NCI-H2171 treated with DMSO at 0.1 percent for 48 hours (cell line): ENCODE data around the gene GALNT18.

ENCODE experiments used
- DNase-seq: peaks from one replicate; lab custom pipeline; 2025; lab: John Stamatoyannopoulos, UW

The GALNT18 gene

DNA sequence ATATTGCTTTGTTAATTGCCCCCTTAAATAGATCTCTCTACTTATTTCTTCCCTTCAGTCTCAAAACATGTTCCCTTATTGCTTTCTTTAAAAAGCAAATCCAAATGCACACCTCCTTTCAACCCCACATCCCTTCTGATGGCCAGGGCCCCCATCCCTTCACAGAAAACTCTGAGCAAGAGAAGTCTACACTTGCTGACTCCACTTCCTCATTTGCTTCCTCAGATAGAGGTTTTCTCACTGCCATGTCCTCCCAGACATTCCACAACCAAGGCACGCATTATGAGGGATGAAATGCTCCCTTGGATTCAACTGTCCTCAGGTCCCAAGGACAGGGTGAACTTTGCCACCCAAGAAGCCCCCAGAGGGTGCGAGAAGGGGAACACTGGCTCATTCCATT lies 311.9 kb downstream of the GALNT18 start:
- DNase-seq: no peak

- DNase-seq: no peak
Observed at GRCh38 chr11:11308249-11308648, 313.6 kb downstream of the GALNT18 start.

DNA sequence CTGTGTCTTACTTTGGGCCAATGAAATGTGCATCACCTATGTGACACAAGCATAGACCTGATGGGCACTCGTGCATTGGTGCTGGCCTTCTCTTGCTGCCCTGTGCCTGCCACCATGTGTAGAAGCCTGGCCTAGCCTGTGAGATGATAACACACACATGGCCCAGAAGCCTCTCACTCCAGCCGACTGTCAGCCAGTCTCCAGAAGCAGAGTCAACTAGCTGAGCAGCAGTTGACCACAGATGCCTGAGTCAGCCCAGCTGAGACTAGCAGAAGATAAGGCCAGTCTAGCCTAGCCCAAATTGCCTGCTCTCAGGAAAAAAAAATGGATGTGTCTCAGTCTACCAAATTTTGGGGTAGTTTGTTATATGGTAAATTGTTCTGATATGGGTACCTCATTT lies 314.9 kb downstream of the GALNT18 start:
- DNase-seq: no peak

DNA sequence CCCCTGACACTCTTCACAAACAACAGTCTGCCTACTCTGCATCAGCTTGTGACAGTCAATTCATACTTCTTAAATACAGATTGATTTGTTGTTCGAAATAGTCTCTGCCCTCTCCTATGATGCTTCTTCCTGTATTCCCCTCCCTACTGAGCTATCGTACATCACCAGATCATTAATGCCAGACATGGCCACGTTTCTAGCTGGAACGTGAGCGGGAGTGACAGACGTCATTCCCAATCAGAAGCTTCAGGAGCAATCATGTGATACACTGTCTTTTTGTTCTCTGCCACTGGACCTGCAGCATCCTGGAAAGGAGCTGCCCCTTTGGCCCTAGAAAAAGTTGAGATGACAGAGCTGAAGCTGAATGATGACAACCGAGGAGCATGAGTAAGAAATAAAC lies 317.3 kb downstream of the GALNT18 start:
- no peak for DNase-seq

- no peak for DNase-seq
Observed at GRCh38 chr11:11302565-11302964, 319.2 kb downstream of the GALNT18 start.

- no peak for DNase-seq
Observed at GRCh38 chr11:11301212-11301611, 320.6 kb downstream of the GALNT18 start.

DNA sequence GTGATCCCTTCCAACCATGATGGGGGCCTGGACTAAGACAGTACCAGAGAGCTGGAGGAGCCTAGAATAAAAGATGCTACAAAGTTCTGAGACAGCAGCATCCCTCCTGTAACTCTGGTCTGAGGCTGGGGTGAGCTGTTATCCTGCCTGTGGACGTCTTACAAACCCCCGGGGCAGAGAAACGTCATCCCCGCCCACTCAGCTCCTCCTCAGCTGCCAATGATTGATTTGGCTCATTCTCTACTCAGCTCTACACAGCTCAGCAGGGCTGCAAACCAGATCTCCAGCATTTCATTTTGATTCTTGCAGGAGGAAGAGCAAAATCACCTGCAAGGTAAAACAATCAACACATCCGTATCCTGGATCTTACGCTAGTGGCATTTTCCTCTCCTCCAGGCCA lies 324.2 kb downstream of the GALNT18 start:
- no peak for DNase-seq

GRCh38 chr11:11296434-11296833 lies 325.4 kb downstream of the GALNT18 start:
- DNase-seq: no peak

DNA sequence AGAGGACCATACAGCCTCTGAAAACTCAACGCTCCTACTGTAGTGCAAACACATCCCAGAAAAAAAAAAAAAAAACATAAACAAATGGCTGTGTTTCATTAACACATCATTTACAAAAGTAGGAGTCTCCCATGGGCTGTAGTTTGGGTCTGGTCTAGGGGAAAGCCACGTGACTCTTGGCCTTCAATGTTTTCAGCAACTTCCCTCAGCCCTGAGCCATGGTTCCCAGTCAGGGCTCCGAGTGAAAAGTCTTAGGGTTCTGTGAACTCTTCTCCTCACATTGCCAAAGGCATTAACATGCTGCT lies 327.3 kb downstream of the GALNT18 start:
- DNase-seq: no peak

GRCh38 chr11:11293798-11294550 lies 327.8 kb downstream of the GALNT18 start:
- no peak for DNase-seq

DNA sequence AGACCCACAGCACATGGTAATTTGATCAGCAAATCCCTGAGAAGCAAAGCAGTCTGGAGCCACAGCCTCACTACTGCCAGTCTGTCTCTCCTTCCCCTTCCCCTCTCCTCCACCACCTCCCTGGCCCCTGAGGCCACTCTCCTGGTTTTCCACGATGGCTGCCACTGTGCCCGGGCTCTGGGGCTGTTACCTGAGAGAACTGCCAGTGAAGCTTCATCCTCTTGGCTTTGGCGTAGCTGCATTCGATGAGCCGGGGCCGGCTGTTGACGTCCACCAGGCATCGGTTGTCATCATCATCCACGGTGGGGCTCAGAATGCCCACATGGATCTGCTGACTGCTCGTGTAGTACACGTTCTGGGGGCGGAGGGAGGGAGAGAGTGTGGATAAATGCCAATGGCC lies 329.0 kb downstream of the GALNT18 start:
- no peak for DNase-seq

- DNase-seq: no peak
Observed at GRCh38 chr11:11291041-11292015, 330.5 kb downstream of the GALNT18 start.

DNA sequence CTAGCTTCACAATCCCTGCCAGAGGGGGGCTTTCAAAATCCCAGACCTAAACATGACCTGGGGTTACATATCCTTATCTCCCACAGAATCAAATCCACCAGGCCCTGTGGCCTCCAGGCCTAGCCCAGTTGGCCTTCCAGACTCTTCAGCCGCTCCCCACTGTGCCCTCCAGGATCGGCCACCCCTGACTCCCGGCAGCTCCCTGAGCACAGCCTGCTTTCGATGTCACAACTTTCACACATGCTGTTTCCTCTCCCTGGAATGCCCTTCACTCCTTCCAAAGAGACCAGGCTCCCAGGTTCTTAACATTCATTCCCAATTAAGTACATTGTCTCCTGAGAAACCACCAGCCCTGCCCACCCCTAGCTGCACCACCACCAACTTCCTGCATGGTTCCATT lies 331.5 kb downstream of the GALNT18 start:
- DNase-seq: no peak

DNA sequence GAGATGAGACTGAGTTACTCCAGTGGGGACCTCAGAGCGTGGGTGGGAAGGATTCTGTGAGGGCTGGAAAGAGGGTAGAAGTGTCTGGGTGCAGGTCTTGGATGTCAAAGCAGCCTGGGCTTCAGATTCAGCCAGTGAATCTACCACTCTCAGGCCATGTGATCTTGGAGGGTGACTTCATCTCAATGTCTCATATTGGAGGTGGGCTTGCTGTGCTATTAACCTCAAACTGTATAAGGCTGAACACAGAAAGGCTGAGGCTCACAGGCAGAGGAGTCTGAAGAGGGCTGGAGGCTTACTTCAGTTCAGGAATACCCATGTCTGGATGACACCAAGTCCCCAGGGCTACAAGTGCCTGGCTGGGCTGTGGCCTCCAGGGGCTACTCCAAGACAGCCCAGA lies 332.1 kb downstream of the GALNT18 start:
- DNase-seq: no peak

- no peak for DNase-seq
Observed at GRCh38 chr11:11288972-11289616, 332.7 kb downstream of the GALNT18 start.

DNA sequence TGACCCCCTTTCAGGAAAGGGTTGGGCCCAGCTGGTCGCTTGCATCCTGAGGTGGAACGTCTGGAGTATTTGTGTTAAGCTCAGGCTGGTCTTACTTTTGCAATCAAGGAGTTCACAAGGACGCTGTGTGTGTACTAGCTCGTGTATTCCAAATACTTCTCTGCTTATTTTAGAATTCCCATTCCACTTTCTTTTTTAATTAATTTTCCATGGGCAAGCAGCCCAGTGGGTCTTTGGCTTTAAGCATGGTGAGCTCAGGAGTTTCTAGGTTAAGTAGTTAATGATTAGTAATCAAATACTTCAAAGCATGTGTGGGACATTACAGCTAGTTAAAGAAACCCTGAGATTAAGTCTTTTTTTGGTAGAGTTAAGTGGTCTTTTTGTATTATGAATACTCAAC lies 337.3 kb downstream of the GALNT18 start:
- DNase-seq: no peak

DNA sequence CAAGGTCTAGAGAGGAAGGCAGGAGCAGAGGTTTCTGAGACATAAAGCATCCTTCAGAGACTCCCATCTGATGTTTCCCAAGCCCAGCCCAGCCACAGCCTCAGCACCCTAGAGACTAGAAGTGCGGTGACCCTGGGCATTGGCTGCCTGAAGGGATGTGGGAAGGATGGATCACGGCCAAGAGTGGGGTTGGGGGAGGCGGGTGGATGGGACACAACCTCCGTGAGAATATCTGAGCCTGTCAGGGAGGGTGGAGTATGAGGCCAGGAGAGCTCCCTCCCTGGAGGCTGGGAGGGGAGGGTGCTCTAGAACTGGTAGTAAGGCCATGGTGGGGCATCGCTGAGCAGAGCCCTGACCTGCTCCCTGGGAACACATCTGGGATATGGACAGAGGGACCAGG lies 340.2 kb downstream of the GALNT18 start:
- no peak for DNase-seq

DNA sequence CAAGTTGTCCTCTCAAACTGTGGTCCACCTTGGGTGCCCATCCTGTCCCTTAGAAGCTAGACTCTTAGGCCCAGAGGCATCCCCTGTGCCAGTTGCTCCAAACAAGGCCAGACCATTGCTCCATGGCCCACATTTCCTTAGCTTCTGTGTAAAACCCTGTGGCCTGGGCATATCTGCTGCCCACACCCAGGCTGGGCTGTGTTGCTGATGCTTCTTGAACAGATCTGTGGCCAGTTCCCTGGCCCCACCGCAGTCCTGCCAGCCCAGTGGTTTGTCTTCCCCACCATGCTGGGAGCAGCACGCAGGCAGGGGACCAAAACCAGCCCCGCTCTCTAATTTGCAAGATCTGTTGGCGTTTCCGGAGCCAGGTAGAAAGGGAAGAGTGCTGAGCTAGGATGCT lies 341.0 kb downstream of the GALNT18 start:
- no peak for DNase-seq

DNA sequence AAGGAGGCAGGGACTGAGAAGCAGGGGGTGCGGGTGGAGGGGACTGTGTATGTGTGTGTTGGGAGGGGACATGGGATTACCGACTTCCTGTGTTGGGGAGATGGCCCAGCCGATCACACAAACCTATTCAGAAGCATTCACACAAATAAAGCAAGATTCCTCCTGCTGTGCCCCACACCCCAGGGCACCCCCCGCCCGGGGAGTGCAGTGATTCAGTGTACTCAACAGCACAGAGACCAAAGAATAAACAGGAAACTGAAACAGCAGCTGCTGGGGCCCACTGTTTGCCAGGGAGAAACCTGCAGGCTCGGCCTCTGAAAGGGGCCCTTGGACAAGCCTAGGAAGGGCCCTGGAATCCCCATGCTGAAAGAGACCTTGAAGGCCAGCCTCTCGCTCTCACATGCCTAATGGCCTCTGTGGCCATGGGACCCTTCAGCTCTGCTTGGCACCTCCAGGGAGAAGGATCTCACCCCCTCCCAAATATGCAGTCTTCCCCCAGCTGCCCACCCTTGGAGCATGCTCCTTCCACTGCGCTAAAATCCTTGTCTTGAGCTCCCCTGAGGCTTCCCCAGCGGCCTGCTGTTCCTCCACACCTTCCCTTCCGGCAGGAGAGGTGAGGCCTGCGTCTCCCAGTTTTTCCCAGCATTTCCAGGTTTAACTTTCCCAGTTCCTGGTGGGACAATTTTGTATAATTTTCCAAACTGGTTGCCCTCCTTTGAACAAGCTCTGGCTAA lies 341.7 kb downstream of the GALNT18 start:
- DNase-seq: no peak

GRCh38 chr11:11272254-11272653 lies 349.6 kb downstream of the GALNT18 start:
- no peak for DNase-seq

- DNase-seq: no peak
Observed at GRCh38 chr11:11270236-11270775, 351.5 kb downstream of the GALNT18 start.

DNA sequence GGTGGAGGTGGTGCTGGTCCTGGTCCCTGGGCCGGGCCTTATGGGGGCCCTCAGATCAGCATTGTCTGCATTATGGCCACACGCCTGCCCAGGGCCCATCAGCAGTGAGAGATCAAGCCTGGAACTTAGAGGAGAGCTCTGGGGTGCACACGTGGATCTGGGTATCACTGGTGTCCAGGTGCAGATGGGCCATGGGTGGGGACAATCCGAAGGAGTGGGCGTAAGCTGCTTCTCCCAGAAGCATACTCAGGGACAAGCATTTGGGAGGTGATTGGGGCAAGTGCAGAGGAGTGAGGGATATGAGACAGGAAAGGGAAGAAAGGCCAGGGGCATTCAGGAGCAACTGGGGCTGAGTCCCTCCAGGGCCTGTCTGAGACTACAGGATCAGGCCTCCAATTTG lies 353.1 kb downstream of the GALNT18 start:
- no peak for DNase-seq
